Endothelial cell of umbilical vein (primary cell): Measurements from ENCODE around the gene PRSS21. TPM values are rescaled to one million over a fixed set of nuclear protein-coding genes. Genes with fewer than 3 reads are reported as not detected.

Source experiments
- BruUV-seq: library from RNA; stranded (reverse); fragments of 400-500 nt; replicated peaks from 2 replicates; lab custom pipeline; 2021; lab: Mats Ljungman, UMichigan
- CTCF ChIA-PET: fragments of 300-600, 350-600 bp; sonication (Branson Sonifier 250); formaldehyde crosslinking; loops from one replicate; lab custom pipeline; 2021; ENCODE audit warnings: antibody characterized with exemption, inconsistent platforms; lab: Charles Lee
- POLR2A ChIA-PET: fragments of 300-600, 350-600 bp; sonication (Branson Sonifier 250); formaldehyde crosslinking; loops from one replicate; lab custom pipeline; 2021; ENCODE audit warnings: antibody characterized with exemption, inconsistent platforms; lab: Charles Lee
- DNase-seq: peaks from one replicate; pipeline ENCODE4 v3.0.0-alpha.2; 2011; ENCODE audit warnings: low read depth, low spot score
- FAIRE-seq: peaks from 2 replicates; lab custom pipeline; 2011; peaks lifted over from hg19 to GRCh38; lab: Jason Lieb, UNC
- H2AFZ ChIP-seq: 2 replicates; pipeline ENCODE4 v1.6.0; 2012; ENCODE audit warnings: low read depth, low read length, control low read depth, inconsistent platforms
- H3K27ac ChIP-seq: 2 replicates; pipeline ENCODE4 v1.5.1; 2011; ENCODE audit warnings: low read depth, mild to moderate bottlenecking, control low read depth, low read length, moderate library complexity; ENCODE audit not compliant: insufficient read depth
- H3K27me3 ChIP-seq, 2 experiments: 2 replicates each; pipeline versions ENCODE4 v1.6.0 to v1.6.1; 2011; ENCODE audit warnings: low read length in 2 of 2, mixed read lengths in 1 of 2; ENCODE audit not compliant: control insufficient read depth in 2 of 2, insufficient read depth in 2 of 2
- H3K36me3 ChIP-seq, 2 experiments: 2 replicates in 1 of 2; 3 replicates in 1 of 2; pipeline ENCODE4 v1.5.1; 2011; ENCODE audit warnings: low read length in 2 of 2, mild to moderate bottlenecking in 1 of 2, moderate library complexity in 1 of 2; ENCODE audit not compliant: control insufficient read depth in 2 of 2, insufficient read depth in 2 of 2; ENCODE audit errors: extremely low read depth in 1 of 2
- H3K4me1 ChIP-seq: 3 replicates; pipeline ENCODE4 v1.5.1; 2011; ENCODE audit warnings: mild to moderate bottlenecking, low read length; ENCODE audit not compliant: control insufficient read depth, insufficient read depth; ENCODE audit errors: extremely low read depth
- H3K4me2 ChIP-seq: 2 replicates; pipeline ENCODE4 v1.6.1; 2011; ENCODE audit warnings: low read length, control low read depth, mixed read lengths; ENCODE audit not compliant: insufficient read depth
- H3K4me3 ChIP-seq, 3 experiments: fragments of 200-600 bp in 1 of 3; sonication (generic), shearing (Covaris generic) in 1 of 3; replicated peaks in 1 of 3; 2 replicates each; pipeline ENCODE4 v1.5.1; 2011 to 2016; ENCODE audit warnings: control low read depth in 3 of 3, low read length in 3 of 3, mild to moderate bottlenecking in 2 of 3, inconsistent platforms in 1 of 3, low read depth in 1 of 3, moderate library complexity in 1 of 3; ENCODE audit not compliant: insufficient read depth in 1 of 3
- H3K79me2 ChIP-seq: 2 replicates; pipeline ENCODE4 v1.6.0; 2012; ENCODE audit warnings: low read length, inconsistent platforms; ENCODE audit not compliant: control insufficient read depth, insufficient read depth
- H3K9ac ChIP-seq: replicated peaks from 2 replicates; pipeline ENCODE3; 2011; ENCODE audit warnings: low read length, control low read depth; ENCODE audit not compliant: insufficient read depth; ENCODE audit errors: extremely low read depth
- H3K9me1 ChIP-seq: replicated peaks from 3 replicates; pipeline ENCODE4 v1.6.0; 2011; ENCODE audit warnings: mild to moderate bottlenecking, low read length; ENCODE audit not compliant: control insufficient read depth, insufficient read depth; ENCODE audit errors: extremely low read depth
- H3K9me3 ChIP-seq: replicated peaks from 2 replicates; pipeline ENCODE4 v1.5.1; 2012; ENCODE audit warnings: low read length, inconsistent platforms; ENCODE audit not compliant: control insufficient read depth, insufficient read depth
- H4K20me1 ChIP-seq: replicated peaks from 2 replicates; pipeline ENCODE3; 2011; ENCODE audit warnings: mild to moderate bottlenecking, low read length; ENCODE audit not compliant: control insufficient read depth, insufficient read depth; ENCODE audit errors: extremely low read depth
- CTCF ChIP-seq, 2 donors: IDR thresholded peaks; 1 replicate in 1 of 2; 2 replicates in 1 of 2; pipeline ENCODE4 v1.5.1; 2011; ENCODE audit warnings: low read length in 2 of 2, mild to moderate bottlenecking in 2 of 2, moderate library complexity in 2 of 2, control low read depth in 1 of 2, inconsistent platforms in 1 of 2, low read depth in 1 of 2; ENCODE audit not compliant: insufficient read depth in 1 of 2; ENCODE audit errors: extremely low read depth in 1 of 2
- EZH2 ChIP-seq: IDR thresholded peaks from 2 replicates; pipeline ENCODE4 v1.6.1; 2012; ENCODE audit warnings: borderline replicate concordance, low read depth, mild to moderate bottlenecking, moderate library complexity, low read length, inconsistent platforms; ENCODE audit not compliant: severe bottlenecking
- FOS ChIP-seq: IDR thresholded peaks from 2 replicates; pipeline ENCODE4 v1.6.1; 2011; ENCODE audit warnings: mild to moderate bottlenecking, low read length, moderate library complexity, borderline replicate concordance; ENCODE audit not compliant: insufficient read depth
- GATA2 ChIP-seq: IDR thresholded peaks from 2 replicates; pipeline ENCODE4 v1.7.0; 2011; ENCODE audit warnings: low read depth, mild to moderate bottlenecking, moderate library complexity, mixed read lengths, low read length; ENCODE audit not compliant: insufficient read length, insufficient read depth
- JUN ChIP-seq: IDR thresholded peaks from 2 replicates; pipeline ENCODE4 v1.6.1; 2011; ENCODE audit warnings: borderline replicate concordance, low read depth; ENCODE audit not compliant: insufficient read length, insufficient read depth
- MAX ChIP-seq: IDR thresholded peaks from 2 replicates; pipeline ENCODE4 v1.6.1; 2011; ENCODE audit not compliant: insufficient read depth, insufficient read length
- MYC ChIP-seq: IDR thresholded peaks from one replicate; pipeline ENCODE4 v1.6.1; 2011; ENCODE audit warnings: mild to moderate bottlenecking, low read depth, low read length
- POLR2A ChIP-seq: IDR thresholded peaks from 2 replicates; pipeline ENCODE4 v1.6.1; 2012; ENCODE audit warnings: low read depth, mild to moderate bottlenecking, control low read depth, low read length
- POLR2AphosphoS5 ChIP-seq: IDR thresholded peaks from 2 replicates; pipeline ENCODE4 v1.6.1; 2012; ENCODE audit warnings: low read depth, mild to moderate bottlenecking, control low read depth, low read length, moderate library complexity; ENCODE audit not compliant: insufficient read depth
- dilution Hi-C: fragments of 300-500 bp; cut with MboI; formaldehyde crosslinking; loops from one replicate; pipeline ENCODE4 v1.15.0; 2019; ENCODE audit warnings: low sequenced_read_pairs; ENCODE audit not compliant: extremely low pct_ligation_motif_present
- intact Hi-C: fragments of 100-400 bp; cut with micrococcal nuclease; formaldehyde crosslinking; loops from one replicate; pipeline ENCODE4 v1.10.0; 2022
- polyA plus RNA-seq, 4 experiments: library from polyadenylated mRNA; depleted of rRNA in 3 of 4; stranded (reverse) in 3 of 4; unstranded in 1 of 4; fragments of >200 nt; gene quantifications; 2 replicates each; pipeline versions ENCODE4 v1.2.1 to v1.2.3, GENCODE V29; 2011 to 2012; ENCODE audit warnings: missing spikeins in 1 of 4
- total RNA-seq: library from RNA; stranded (reverse); gene quantifications from 2 replicates; pipeline ENCODE4 v1.2.3, GENCODE V29; 2021

PRSS21 gene
- total and polyA plus RNA-seq, 2 donors (not counting 3 experiments of a cell fraction or from before 2014, with no cell fraction given): 0.28 TPM; not detected in 1

GRCh38 chr16:2822158-2822495 is 5.1 kb downstream of the PRSS21 start:
- TF ChIP-seq POLR2A (no peak), EZH2 (no peak), CTCF (IDR thresholded peaks at IDR 0.05; ENCODE audit: extremely low read depth in 1 of 2, insufficient read depth in 1 of 2, low read depth in 1 of 2, low read length in 2 of 2) (no peak), FOS (no peak), GATA2 (no peak), MYC (no peak), JUN (no peak), POLR2AphosphoS5 (no peak), MAX (no peak)
- H3K4me3 ChIP-seq: no peak overlapping the region
- POLR2A ChIA-PET: no interaction called here
- no peaks in the 10 kb centered on the region for H3K9me1 ChIP-seq
- no peaks in the 10 kb centered on the region for H3K36me3 ChIP-seq
- H3K9me3 ChIP-seq: no peaks in the 10 kb centered on the region
- no peak overlapping the region for H2AFZ ChIP-seq
- H3K4me2 ChIP-seq: no peak overlapping the region
- H3K79me2 ChIP-seq: no peaks in the 10 kb centered on the region
- H4K20me1 ChIP-seq: no peaks in the 10 kb centered on the region
- CTCF ChIA-PET: interaction anchor here (1.0 to 2.5 kb wide), 3 partner anchors 11 to 105 kb away, joined by 4 to 12 read pairs (median 6); no protein-coding TSS in a partner anchor
- dilution Hi-C loops (no loop called here), intact Hi-C loops (no loop called here)
- no peak overlapping the region for H3K27ac ChIP-seq
- H3K9ac ChIP-seq: no peak overlapping the region
- no TSS peak for BruUV-seq
- no peaks in the 10 kb centered on the region for H3K4me1 ChIP-seq
- DNase-seq: no peak
- H3K27me3 ChIP-seq: no peaks in the 10 kb centered on the region
- no peak for FAIRE-seq
